NCI-H2029 (cell line): Measurements from ENCODE around the gene LRRIQ1.

Experiments used
- DNase-seq: peaks from one replicate; lab custom pipeline; 2025; lab: John Stamatoyannopoulos, UW

LRRIQ1 gene

GRCh38 chr12:85060916-85061315 is 24.8 kb downstream of the LRRIQ1 start:
- no peak for DNase-seq

- DNase-seq, result no peak
Measured at GRCh38 chr12:85065837-85066482, 29.8 kb downstream of the LRRIQ1 start.

GRCh38 chr12:85072826-85073225 is 36.7 kb downstream of the LRRIQ1 start:
- no peak for DNase-seq

GRCh38 chr12:85076688-85077430 is 40.7 kb downstream of the LRRIQ1 start:
- peak; percentile 44 for DNase-seq

GRCh38 chr12:85085066-85085465 is 48.9 kb downstream of the LRRIQ1 start:
- DNase-seq, result no peak

GRCh38 chr12:85089792-85090191 is 53.6 kb downstream of the LRRIQ1 start:
- no peak for DNase-seq

- no peak for DNase-seq
Measured at GRCh38 chr12:85092814-85093370, 56.7 kb downstream of the LRRIQ1 start.

GRCh38 chr12:85095501-85095900 is 59.4 kb downstream of the LRRIQ1 start:
- no peak for DNase-seq

GRCh38 chr12:85130646-85131045 is 94.5 kb downstream of the LRRIQ1 start:
- no peak for DNase-seq

GRCh38 chr12:85138833-85139232 is 102.7 kb downstream of the LRRIQ1 start:
- no peak for DNase-seq

GRCh38 chr12:85147331-85147730 is 111.2 kb downstream of the LRRIQ1 start:
- DNase-seq, result no peak

- no peak for DNase-seq
Measured at GRCh38 chr12:85152311-85152729, 116.2 kb downstream of the LRRIQ1 start.

GRCh38 chr12:85155791-85156190 is 119.6 kb downstream of the LRRIQ1 start:
- DNase-seq, result no peak

GRCh38 chr12:85156569-85156968 is 120.4 kb downstream of the LRRIQ1 start:
- no peak for DNase-seq

GRCh38 chr12:85157035-85157603 is 121.0 kb downstream of the LRRIQ1 start:
- no peak for DNase-seq

- DNase-seq, result no peak
Measured at GRCh38 chr12:85163752-85164321, 127.7 kb downstream of the LRRIQ1 start.

GRCh38 chr12:85179680-85180270 is 143.6 kb downstream of the LRRIQ1 start:
- DNase-seq, result no peak

- no peak for DNase-seq
Measured at GRCh38 chr12:85182699-85183098, 146.5 kb downstream of the LRRIQ1 start.

- DNase-seq, result no peak
Measured at GRCh38 chr12:85183855-85184254, 147.7 kb downstream of the LRRIQ1 start.

GRCh38 chr12:85186236-85186635 is 150.1 kb downstream of the LRRIQ1 start:
- no peak for DNase-seq

GRCh38 chr12:85188619-85189018 is 152.5 kb downstream of the LRRIQ1 start:
- no peak for DNase-seq

GRCh38 chr12:85190728-85191127 is 154.6 kb downstream of the LRRIQ1 start:
- DNase-seq, result no peak
